Ammon's horn (tissue), 1 donor: ENCODE results near the gene FKBP8.
A peak's percentile ranks its signal among the peaks of the same experiment; 100 is the strongest.
"Not testable (repeated sequence)": the region's sequence is repeated elsewhere in the genome, so short reads cannot be mapped to it uniquely, and the experiment has no call there.

Experiments used
- DNase-seq: peaks from one replicate; pipeline ENCODE4 v3.0.0-alpha.2; 2016; ENCODE audit warnings: low spot score

The FKBP8 gene

DNA sequence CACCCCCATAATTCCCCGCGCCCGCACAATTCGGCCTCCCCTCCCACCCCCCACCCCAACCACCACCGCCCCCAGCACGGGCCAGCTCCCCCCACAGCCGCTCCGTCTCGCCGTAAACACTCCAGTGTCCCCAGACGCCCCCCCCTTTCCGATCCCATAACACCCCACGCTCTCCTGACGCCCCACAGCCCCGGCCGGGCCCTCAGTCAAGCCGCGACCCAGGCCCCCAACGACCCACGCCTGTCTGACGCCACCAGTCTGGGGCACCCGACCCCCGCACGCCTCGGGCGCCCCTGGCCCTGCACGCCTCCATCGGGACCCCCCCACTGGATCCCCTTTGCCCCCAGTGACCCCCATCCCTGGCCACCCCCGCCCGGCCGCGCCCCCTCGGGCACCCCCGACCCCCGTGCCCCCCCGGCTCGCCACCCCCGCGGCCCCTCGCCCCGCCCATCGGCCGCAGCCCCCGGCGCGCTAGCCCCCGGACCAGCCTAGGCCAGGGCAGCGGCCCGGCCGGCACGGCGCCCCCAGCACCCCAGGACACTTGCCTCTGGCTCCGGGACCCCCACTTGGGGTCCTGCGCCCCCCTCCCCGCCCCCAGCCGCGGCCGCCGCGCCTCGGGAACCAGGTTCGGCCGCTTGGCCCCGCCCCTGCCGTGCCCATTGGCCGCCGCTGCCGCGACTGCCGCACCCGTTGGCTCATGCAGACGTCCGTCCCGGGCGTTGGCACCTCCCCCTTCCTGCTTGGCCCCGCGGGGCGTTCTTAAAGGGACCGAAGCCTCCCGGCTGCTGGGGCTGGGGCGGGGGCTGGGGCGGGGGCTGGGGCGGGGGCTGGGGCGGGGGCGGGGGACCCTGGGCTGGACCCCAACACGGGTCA lies at the start of gene FKBP8:
FKBP8 (minus strand) TSS at position 633 of the 873 bp plus-strand sequence. CDS start 1,603 bp downstream, outside the sequence.
- peak; percentile 97 for DNase-seq

DNA sequence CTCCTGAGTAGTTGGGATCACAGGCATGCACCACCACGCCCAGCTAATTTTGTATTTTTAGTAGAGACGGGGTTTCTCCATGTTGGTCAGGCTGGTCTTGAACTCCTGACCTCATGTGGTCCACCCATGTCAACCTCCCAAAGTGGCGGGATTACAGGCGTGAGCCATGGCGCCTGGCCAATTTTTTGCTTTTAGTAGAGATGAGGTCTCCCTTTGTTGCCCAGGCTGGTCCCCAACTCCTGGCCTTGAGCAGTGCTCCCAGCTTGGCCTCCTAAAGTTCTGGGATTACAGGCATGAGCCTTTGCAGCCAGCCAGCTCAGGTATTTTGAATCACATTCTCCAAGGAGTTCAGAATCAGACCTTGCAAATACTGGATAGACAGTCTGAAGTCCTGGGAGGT lies 49.4 kb upstream of the FKBP8 start:
- not testable (repeated sequence) for DNase-seq

DNA sequence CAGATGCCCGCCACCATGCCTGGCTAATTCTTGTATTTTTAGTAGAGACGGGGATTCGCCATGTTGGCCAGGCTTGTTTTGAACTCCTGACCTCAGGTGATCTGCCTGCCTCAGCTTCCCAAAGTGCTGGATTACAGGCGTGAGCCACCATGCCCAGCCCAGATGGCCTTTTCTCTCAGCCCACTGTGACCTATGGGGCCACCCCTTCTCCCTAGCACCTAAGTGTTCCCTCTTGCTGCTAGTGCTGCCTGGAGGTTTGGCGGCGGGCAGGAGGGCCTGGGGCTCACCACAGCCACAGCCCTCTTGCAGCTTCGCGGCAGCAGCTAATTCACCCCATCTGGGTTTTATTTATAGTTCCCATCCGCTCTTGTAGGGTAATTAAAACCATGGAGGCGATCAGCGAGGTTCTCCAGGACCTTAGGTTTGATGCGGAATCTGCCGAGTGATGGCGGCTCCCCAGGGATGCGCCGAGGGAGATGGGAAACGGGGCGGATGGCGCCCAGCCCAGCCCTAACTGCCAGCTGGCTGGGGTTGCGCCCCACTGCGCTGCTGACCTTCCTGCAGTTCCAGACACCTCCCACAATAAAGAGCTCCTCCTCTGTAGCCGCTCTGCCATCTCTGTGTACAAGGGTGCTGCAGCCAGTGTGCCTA lies 48.5 kb upstream of the FKBP8 start:
- DNase-seq, result no peak

DNA sequence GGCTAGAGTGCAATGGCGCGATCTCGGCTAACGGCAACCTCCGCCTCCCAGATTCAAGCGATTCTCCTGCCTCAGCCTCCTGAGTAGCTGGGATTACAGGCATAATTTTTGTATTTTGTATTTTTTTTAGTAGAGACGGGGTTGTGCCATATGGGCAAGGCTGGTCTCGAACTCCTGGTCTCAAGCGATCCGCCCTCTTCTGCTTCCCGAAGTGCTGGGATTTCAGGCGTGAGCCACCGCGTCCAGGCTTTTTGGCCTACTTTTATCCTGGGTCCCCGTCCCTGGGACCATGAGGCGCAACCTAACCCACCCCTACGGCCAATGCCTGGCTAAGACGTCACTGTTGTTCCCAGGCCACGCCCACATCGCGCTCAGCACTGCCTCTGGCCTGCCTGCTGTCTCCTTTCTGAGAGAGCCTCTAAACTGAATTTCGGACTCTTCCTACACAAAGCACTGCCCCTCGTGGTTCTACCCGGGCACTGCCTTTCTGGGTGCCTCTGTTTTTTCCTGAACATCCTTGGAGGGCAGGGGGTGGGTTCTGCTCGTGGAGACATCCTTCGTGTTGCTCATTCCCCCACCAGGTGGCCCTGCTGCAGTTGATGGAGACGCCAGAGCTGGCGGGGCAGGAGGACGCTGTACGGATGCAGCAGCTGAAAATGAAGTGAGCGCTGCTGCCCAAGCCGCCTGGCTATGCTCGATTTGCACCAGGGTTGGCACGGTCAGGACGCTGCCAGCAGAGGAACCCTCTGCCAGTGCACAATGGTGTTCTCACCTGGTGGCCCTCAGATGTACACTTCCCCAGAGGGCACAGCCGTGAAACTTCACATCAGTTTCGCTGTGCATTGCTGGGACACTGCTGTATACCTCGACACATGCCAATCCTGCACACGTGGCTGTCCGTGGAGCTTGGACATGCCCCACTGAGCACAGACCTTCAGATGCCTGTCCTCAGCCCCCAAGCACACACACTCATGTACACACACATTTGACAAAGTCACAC lies 47.2 kb upstream of the FKBP8 start:
- peak; percentile 94 for DNase-seq

DNA sequence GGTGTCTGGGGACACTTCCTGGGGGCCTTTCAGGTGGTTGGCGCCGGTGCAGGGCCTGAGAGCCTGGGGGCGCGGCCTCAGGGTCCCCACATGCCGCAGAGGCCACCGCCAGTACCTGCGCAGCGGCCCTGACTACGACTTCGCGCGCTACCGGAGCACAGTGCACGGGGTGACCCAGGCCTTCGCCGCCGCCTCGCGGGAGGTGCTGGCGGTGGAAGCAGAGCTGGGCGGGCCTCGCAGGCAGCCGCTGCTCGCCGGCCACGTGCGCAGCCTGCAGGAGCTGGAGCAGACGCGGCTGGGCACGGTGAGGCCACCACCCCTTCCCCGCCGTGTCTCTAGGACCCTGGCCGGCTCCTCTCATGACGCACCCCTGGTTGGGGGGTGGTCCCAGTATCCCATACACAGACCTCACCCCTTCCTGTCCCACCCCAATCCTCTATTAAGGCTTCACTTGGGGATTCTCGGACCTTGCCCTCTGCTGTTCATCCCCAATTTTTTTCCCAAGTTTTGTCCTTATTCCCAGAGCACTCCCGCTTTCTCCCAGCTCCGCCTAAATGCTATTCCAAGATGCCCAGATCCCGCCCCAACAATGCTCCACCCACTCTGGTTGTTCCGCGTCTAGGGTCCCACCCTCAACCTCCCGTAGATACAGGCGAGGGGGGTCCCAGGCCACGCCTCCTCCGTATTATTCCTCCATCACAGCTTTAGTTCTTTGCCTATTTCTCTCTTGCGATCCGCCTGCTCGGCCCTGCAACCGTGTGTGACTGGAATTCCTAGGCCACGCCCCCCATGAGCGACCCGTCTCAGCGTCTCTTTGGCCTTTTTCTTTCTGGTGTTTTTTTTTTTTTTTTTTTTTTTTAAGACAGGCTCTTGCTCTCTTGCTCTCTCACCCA lies 46.3 kb upstream of the FKBP8 start:
- peak; percentile 45 for DNase-seq

DNA sequence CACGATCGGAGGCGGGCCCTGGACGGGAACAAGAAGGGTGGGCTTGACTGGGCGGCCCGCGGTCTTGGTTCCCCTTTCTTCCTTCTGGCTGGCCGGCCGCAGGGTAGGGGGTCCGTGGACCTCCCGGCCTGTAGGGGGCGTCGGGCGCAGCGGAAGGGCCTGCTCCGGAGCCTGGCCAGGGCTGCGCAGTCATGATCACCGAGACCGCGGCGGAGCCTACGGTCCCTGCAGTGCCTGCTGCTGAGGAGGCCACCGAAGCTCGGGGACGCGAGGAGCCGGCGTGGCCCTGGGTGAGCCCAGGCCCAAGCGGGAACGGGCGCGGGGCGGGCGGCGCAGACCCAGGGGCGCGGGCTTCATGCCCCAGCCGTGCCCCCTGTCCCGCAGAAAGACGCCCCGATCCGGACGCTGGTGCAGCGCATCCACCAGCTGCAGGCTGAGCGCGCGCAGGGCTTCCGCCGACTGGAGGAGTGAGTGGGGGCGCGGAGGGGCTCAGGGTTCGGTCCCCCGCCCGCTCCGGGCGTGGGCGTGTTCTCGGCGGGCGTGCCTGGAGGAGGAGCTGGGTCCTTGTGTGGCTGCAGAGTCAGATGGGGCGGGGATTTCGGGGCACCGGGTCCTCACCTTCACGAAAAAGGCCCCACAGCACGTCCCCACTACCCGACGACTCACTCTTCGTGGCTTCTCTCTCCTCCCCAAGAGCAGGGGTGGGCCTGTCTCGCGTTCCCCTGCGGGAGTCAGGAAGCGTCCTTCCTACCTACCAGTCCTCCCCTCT lies 45.4 kb upstream of the FKBP8 start, which contains the start of gene REX1BD:
REX1BD (plus strand) TSS at position 188 of the 769 bp plus-strand sequence; CDS start at position 192, 4 bp downstream.
- peak; percentile 86 for DNase-seq

DNA sequence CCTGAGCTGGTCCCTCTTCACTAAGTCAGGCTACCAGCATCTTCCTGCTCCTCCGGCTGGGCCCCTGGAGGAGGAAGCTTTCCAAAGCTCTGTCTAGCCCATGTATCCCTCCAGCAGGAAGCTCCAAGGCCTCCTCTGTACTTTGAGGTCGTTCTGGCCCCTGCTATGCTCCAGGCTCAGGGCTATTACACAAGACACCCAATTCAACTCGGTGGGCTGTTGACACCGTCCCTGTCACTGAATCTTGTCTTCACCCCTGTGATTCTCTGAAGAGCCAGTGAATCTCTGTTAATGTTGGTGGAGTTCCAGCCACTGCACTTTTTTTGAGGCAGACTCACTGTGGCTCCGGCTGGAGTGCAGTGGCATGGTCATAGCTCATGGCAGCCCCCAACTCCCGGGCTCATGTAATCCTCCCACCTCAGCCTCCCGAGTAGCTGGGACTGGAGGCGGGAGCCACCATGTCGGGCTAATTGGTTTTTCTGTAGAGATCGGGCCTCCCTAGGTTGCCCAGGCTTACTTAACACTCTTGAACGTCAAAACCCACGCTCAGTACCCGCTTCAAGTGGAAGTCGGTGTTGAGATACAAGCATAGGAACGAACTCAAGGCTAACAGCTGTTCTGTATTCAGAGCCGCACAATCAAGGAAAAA lies 44.7 kb upstream of the FKBP8 start:
- DNase-seq, result no peak

DNA sequence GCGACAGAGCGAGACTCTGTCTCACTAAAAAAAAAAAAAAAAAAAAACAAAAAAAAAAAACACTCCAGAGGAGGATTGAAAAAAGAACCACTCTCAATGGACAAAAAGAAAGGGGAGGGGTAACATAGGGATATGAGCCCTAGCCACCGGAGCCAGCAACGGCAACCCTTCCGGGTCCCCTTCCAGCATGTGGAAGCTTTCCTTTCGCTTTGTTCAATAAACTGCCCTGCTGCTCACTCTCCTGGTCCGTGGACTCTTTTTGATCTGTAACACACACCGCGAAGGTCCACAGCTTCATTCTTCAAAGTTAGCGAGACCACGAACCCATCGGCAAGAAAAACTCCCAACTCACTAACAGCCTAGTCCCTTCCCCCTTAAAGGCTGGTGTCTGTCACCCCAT lies 44.2 kb upstream of the FKBP8 start:
- no peak for DNase-seq

DNA sequence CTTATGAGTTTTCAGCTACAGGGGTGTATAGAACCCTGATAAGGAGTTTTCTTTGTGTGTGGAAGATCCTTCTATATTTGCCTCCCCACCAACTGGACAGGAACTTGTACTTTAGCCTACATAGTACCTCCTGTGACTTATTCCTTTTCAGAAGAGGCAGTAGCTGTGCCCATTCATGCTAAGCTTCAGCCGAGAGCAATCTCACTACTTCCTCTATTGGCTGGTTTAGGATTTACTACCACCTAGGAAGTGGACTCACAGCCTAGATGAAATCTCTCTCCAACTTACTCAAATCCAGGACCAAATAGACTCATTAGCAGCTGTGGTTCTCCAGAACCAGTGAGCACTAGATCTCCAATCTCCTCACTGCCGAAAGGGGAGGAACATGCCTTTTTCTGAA lies 42.9 kb upstream of the FKBP8 start:
- DNase-seq, result no peak

DNA sequence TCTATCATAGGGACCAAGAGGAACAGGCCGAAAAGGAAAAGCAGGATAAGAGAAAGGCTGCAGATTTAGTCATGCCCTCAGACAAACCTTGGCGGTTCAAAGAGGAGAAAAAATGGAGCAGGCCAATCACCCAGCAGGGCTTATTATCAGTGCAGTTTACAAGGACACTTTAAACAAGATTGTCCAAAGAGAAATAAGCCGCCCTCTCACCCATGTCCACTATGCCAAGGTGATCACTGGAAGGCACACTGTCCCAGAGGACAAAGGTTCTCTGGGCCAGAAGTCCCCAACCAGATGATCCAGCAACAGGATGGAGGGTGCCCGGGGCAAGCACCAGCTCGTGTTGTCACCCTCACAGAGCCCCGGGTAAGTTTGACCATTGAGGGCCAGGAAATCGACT lies 36.9 kb upstream of the FKBP8 start:
- DNase-seq, result no peak

DNA sequence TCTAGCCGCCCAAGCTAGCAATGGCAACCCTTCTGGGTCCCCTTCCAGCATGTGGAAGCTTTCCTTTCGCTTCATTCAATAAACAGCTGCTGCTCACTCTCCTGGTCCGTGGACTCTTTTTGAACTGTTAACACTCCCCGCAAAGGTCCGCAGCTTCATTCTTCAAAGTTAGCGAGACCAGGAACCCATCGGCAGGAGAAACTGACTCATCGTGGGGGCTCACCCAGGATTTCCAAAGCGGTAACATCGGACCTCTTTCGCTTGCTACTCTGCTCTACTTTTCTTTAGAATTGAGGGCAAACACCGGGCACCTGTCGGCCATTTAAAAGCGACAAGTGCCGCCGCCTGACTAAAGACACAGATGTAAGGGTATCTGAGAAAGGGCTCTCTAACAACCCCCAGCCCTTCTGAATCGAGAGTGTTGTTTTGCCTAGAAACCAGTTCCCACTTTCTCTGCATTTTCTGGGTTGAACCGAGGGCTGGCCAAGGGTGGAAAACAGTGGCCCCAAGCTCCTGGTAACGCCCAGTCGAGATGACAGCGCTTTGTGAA lies 34.1 kb upstream of the FKBP8 start:
- DNase-seq, result no peak

DNA sequence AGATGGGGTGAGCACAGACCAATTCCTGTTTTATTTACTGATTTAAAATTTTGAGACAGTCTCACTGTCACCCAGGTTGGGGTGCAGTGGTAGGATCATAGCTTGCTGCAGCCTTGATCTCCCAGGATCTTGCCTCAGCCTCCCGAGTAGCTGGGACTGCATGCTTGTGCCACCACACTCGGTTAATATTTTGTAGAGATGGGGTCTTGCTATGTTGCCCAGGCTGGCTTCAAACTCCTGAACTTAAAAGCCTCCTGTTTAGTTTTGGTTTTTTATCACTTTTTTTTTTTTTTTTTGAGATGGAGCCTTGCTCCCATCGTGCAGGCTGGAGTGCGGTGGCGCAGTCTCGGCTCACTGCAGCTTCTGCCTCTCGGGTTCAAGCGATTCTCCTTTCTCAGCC lies 33.0 kb upstream of the FKBP8 start:
- no peak for DNase-seq

DNA sequence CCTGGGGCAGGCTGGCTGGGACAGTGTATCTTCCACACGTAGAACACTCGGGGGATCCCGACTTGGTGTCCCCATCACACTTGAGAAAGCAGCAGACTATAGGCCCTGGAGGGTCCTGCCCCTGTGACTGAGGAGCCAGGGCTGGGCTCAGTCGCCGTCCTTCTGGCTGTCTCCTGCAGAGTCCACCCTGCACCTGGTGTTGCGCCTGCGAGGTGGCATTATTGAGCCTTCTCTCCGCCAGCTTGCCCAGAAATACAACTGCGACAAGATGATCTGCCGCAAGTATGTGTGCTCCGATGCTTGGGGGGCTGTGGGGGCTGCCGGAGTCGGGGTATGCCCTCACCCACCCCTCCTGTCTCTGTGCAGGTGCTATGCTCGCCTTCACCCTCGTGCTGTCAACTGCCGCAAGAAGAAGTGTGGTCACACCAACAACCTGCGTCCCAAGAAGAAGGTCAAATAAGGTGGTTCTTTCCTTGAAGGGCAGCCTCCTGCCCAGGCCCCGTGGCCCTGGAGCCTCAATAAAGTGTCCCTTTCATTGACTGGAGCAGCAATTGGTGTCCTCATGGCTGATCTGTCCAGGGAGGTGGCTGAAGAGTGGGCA lies 31.4 kb upstream of the FKBP8 start:
- DNase-seq, result no peak

DNA sequence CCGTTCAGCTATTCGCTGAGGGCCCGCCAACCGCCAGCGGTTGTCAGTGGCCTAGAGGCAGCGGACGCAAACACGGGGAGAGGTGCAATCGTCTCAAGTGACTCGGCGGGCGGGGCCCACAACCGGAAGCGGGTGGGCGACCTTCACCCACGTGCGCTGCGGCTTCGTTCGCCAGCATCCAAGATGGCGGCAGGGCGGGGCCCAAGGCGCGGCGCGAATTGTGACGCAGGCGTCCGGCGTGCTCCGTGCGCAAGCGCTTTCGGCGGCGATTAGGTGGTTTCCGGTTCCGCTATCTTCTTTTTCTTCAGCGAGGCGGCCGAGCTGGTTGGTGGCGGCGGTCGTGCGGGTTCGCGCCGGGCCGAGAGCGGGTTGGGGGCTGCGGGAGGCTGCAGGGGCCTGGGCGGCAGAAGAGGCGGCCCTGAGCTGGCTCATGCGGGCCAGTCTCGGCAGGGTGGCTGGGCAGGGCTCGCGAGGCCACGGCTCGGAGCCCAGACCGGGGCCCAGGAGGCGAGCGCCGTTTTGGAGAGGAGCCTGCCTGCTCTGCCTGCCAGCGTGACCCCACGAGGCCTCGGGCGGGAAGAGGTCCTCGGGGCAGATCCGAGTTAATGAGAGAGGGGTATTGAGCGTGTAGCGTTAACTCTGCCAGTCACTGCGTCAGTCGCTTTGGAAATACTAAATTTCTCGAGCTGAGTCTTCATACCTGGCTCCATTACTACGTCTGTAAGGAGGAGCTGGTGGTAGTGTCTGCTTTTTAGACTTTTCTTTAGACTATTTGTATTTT lies 28.4 kb upstream of the FKBP8 start, which contains the start of gene UBA52:
UBA52 (plus strand) TSS at position 294 of the 781 bp plus-strand sequence. CDS start 1,444 bp downstream, outside the sequence.
- peak; percentile 96 for DNase-seq

DNA sequence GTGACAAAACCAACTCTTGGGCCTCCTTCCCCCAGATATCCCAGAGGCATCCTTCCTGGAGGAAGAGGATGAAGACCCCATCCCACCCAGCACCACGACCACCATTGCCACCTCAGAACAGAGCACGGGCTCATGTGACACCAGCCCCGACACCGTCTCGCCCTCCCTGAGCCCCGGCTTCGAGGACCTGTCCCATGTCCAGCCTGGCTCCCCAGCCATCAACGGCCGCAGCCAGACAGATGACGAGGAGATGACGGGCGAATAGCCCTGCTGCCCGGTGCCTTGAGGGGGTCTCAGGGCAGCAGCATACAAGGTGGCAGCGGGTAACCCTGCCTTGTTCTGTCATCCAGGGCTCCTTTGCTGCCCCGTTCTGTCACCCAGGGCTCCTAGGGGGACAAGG lies 25.0 kb upstream of the FKBP8 start:
- DNase-seq, result no peak

DNA sequence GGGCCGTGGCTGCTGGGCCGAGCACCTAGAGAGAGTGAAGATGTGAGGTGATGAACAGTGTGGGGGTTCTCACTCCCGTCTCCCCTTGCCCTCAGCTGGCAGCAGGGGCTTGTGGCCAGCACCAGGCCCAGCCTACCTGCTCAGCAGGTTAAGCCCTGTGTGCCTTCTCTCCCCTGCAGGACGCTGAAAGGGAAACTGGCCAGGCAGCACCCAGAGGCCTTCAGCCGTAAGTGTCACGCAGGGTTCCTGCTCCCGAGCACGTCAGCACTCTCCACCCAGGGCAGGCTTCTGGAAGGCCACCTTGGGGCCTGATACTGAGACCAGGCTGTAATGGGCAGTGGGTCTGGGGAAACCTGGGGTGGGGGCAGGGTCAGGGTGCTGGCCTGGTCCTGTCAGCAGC lies 23.6 kb upstream of the FKBP8 start:
- DNase-seq, result no peak

DNA sequence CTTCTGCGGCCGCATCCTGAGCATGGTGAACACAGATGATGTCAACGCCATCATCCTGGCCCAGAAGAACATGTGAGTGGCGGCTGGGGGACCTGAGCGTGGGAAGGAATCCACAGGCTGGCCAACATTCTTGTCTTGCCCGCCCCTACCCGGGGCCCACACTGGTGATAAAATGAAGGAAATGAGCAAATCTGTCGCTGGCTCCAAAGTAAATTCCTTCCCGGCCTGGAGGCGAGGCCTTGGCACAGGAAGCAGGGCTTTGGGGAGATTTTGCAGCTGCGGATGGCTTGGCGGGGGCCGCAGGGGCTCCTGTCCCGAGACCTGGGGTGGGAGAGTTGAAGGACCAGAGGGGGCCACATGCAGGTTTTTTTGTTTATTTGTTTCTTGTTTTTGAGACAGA lies 18.7 kb upstream of the FKBP8 start:
- DNase-seq, result no peak

DNA sequence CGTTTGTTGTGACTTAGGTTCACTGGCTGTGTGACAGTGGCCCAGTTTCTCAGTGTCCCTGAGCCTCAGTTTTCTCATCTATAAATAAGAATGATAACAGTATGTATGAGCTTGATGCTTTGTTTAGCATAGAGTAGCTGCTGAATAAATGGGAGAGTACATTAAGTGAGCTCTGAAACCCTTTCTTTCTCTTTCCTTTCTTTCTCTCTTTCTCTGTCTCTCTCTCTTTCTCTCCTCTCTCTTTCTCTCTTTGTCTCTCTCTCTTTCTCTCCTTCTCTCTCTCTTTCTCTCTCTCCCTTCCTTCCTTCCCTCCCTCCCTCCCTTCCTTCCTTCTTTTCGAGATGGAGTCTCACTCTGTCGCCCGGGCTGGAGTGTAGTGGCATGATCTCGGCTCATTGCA lies 16.3 kb upstream of the FKBP8 start:
- DNase-seq, result no peak
